B cell (primary cell): ENCODE results near the gene MYMK. TPM values are rescaled to one million over a fixed set of nuclear protein-coding genes. Genes with fewer than 3 reads are reported as not detected.

Source experiments
- ATAC-seq: fragments of 200-7000 bp; cut with Tn5 transposase; one replicate; pipeline ENCODE4 v1.10.0; 2021; ENCODE audit warnings: low read depth, mild to moderate bottlenecking, moderate number of reproducible peaks, moderate library complexity
- CTCF ChIA-PET: fragments of 350-600 bp; sonication (Branson Sonifier 250); formaldehyde crosslinking; loops from one replicate; lab custom pipeline; 2021; ENCODE audit warnings: antibody characterized with exemption, inconsistent platforms; lab: Charles Lee
- POLR2A ChIA-PET: fragments of 350-600 bp; sonication (Branson Sonifier 250); formaldehyde crosslinking; loops from one replicate; lab custom pipeline; 2021; ENCODE audit warnings: antibody characterized with exemption; lab: Charles Lee
- DNase-seq: peaks from one replicate; pipeline ENCODE4 v3.0.0; 2013
- H2AFZ ChIP-seq: 2 replicates; pipeline ENCODE4 v1.6.1; 2012; ENCODE audit warnings: mild to moderate bottlenecking, low read depth, low read length; ENCODE audit not compliant: insufficient read depth, poor library complexity, severe bottlenecking
- H3K27ac ChIP-seq, 2 donors: 1 replicate in 1 of 2; 2 replicates in 1 of 2; pipeline ENCODE4 v1.5.1; 2012 to 2013; ENCODE audit warnings: low read length in 2 of 2, mild to moderate bottlenecking in 2 of 2, moderate library complexity in 1 of 2
- H3K27me3 ChIP-seq, 4 experiments: fragments of 200-600 bp in 1 of 4; sonication (generic) in 1 of 4; replicated peaks in 1 of 4; 1 replicate in 2 of 4; 2 replicates in 2 of 4; pipeline versions ENCODE4 v1.6.1 to v1.7.0; 2013 to 2016; ENCODE audit warnings: low read length in 3 of 4, mild to moderate bottlenecking in 2 of 4, mixed read lengths in 1 of 4, moderate library complexity in 1 of 4; ENCODE audit not compliant: insufficient read depth in 4 of 4, control insufficient read depth in 3 of 4; ENCODE audit errors: control extremely low read depth in 1 of 4
- H3K36me3 ChIP-seq, 2 experiments: replicated peaks in 1 of 2; 1 replicate in 1 of 2; 2 replicates in 1 of 2; pipeline versions ENCODE4 v1.6.1 to v1.7.1; 2013; ENCODE audit warnings: low read length in 1 of 2; ENCODE audit not compliant: insufficient read depth in 2 of 2, control insufficient read depth in 1 of 2; ENCODE audit errors: control extremely low read depth in 1 of 2, extremely low read depth in 1 of 2
- H3K4me1 ChIP-seq, 2 donors: fragments of 200-600 bp in 1 of 2; sonication (generic) in 1 of 2; 1 replicate in 1 of 2; 2 replicates in 1 of 2; pipeline versions ENCODE4 v1.5.1 to v1.6.1; 2013 to 2017; ENCODE audit warnings: low read length in 2 of 2; ENCODE audit not compliant: control insufficient read depth in 2 of 2, insufficient read depth in 2 of 2
- H3K4me2 ChIP-seq: replicated peaks from 2 replicates; pipeline ENCODE3; 2012; ENCODE audit warnings: mild to moderate bottlenecking, low read depth, low read length; ENCODE audit not compliant: poor library complexity, severe bottlenecking
- H3K4me3 ChIP-seq, 5 experiments: fragments of 200-600 bp in 1 of 5; sonication (generic) in 1 of 5; 1 replicate in 3 of 5; 2 replicates in 2 of 5; pipeline versions ENCODE4 v1.5.1 to v1.7.0; 2011 to 2016; ENCODE audit warnings: low read length in 4 of 5, mild to moderate bottlenecking in 4 of 5, low read depth in 2 of 5, control low read depth in 1 of 5, moderate library complexity in 1 of 5; ENCODE audit not compliant: insufficient read depth in 1 of 5; ENCODE audit errors: control extremely low read depth in 1 of 5, extremely low read depth in 1 of 5
- H3K79me2 ChIP-seq: fragments of 200-600 bp; sonication (generic); one replicate; pipeline ENCODE4 v1.6.0; 2016; ENCODE audit warnings: low read length; ENCODE audit not compliant: control insufficient read depth, insufficient read depth
- H3K9ac ChIP-seq: fragments of 200-600 bp; sonication (generic); 2 replicates; pipeline ENCODE4 v1.6.1; 2017; ENCODE audit warnings: mild to moderate bottlenecking, low read length, moderate library complexity
- H3K9me3 ChIP-seq, 3 donors: one replicate each; pipeline versions ENCODE4 v1.6.1 to v1.7.1; 2013; ENCODE audit warnings: low read length in 2 of 3; ENCODE audit not compliant: control insufficient read depth in 2 of 3, insufficient read depth in 1 of 3; ENCODE audit errors: control extremely low read depth in 1 of 3
- H4K20me1 ChIP-seq: 2 replicates; pipeline ENCODE4 v1.6.0; 2012; ENCODE audit warnings: mild to moderate bottlenecking, low read length; ENCODE audit not compliant: insufficient read depth, control insufficient read depth, poor library complexity, severe bottlenecking
- H3K27ac Mint-ChIP-seq: one replicate; pipeline ENCODE4 v1.8.0; 2021; ENCODE audit warnings: mixed read lengths
- H3K27me3 Mint-ChIP-seq: one replicate; pipeline ENCODE4 v1.8.0; 2021; ENCODE audit warnings: mixed read lengths
- H3K4me1 Mint-ChIP-seq: one replicate; pipeline ENCODE4 v1.8.0; 2021; ENCODE audit warnings: mixed read lengths
- H3K4me3 Mint-ChIP-seq: one replicate; pipeline ENCODE4 v1.8.0; 2021; ENCODE audit warnings: mixed read lengths
- H3K9me3 Mint-ChIP-seq: one replicate; pipeline ENCODE4 v1.8.0; 2022; ENCODE audit warnings: mixed read lengths; ENCODE audit not compliant: insufficient read depth
- EZH2 ChIP-seq: IDR thresholded peaks from 2 replicates; pipeline ENCODE4 v1.6.1; 2012; ENCODE audit warnings: borderline replicate concordance, low read depth, mild to moderate bottlenecking, moderate library complexity, low read length; ENCODE audit not compliant: insufficient read depth, poor library complexity, severe bottlenecking
- WGBS: methylation state at CpG from one replicate; pipeline ENCODE4 v1.1.5; 2013; ENCODE audit warnings: missing lambda C conversion rate; ENCODE audit not compliant: insufficient coverage; 5-methylcytosine and 5-hydroxymethylcytosine counted together
- intact Hi-C: fragments of 100-400 bp; cut with micrococcal nuclease; formaldehyde crosslinking; loops from one replicate; pipeline ENCODE4 v1.10.0; 2022
- polyA plus RNA-seq: library from polyadenylated mRNA; depleted of rRNA; stranded (reverse); fragments of >200 nt; gene quantifications from 2 replicates; pipeline ENCODE4 v1.2.3, GENCODE V29; 2012
- total RNA-seq, 2 donors: library from RNA; stranded (reverse); fragments of 120-200 nt in 1 of 2; gene quantifications; 1 replicate in 1 of 2; 2 replicates in 1 of 2; pipeline versions ENCODE4 v1.2.3 to v1.2.4, GENCODE V29; 2013 to 2022
- TF ChIP-seq, protein P1 (sequence below): fragments of 200-600 bp; IDR thresholded peaks from one replicate; pipeline ENCODE4 v1.8.0; 2022; ENCODE audit warnings: antibody characterized with exemption, mild to moderate bottlenecking

Gene MYMK
- total and polyA plus RNA-seq, 2 donors (not counting 1 experiment from before 2014, with no cell fraction given), result not detected

- H3K4me1 ChIP-seq, result peaks cover 14 to 21% of the 10 kb centered on the region in 2 donors
- ChIA-PET POLR2A (no interaction called here), CTCF (no interaction called here)
- H3K27me3 ChIP-seq, result peaks cover 0 to 50% (median 11%) of the 10 kb centered on the region in 4 experiments
- H3K27ac Mint-ChIP-seq, result no peak overlapping the region
- ATAC-seq (no peak), DNase-seq (no peak)
- intact Hi-C loops, result no loop called here
- H3K9ac ChIP-seq, result no peak overlapping the region
- TF ChIP-seq, protein P1, sequence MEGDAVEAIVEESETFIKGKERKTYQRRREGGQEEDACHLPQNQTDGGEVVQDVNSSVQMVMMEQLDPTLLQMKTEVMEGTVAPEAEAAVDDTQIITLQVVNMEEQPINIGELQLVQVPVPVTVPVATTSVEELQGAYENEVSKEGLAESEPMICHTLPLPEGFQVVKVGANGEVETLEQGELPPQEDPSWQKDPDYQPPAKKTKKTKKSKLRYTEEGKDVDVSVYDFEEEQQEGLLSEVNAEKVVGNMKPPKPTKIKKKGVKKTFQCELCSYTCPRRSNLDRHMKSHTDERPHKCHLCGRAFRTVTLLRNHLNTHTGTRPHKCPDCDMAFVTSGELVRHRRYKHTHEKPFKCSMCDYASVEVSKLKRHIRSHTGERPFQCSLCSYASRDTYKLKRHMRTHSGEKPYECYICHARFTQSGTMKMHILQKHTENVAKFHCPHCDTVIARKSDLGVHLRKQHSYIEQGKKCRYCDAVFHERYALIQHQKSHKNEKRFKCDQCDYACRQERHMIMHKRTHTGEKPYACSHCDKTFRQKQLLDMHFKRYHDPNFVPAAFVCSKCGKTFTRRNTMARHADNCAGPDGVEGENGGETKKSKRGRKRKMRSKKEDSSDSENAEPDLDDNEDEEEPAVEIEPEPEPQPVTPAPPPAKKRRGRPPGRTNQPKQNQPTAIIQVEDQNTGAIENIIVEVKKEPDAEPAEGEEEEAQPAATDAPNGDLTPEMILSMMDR, result no peak
- no peak for TF ChIP-seq EZH2
- H3K4me2 ChIP-seq, result no peak overlapping the region
- no peaks in the 10 kb centered on the region for H3K9me3 ChIP-seq
- no peak overlapping the region for H3K4me3 Mint-ChIP-seq
- no peaks in the 10 kb centered on the region for H3K36me3 ChIP-seq
- H3K79me2 ChIP-seq, result no peaks in the 10 kb centered on the region
- H4K20me1 ChIP-seq, result no peaks in the 10 kb centered on the region
- WGBS, result 91% methylated on average over 14 of the region's 14 CpGs
- no peak overlapping the region for H3K4me3 ChIP-seq
- no peak overlapping the region for H3K27ac ChIP-seq
- peaks cover 22% of the 10 kb centered on the region for H3K27me3 Mint-ChIP-seq
- H2AFZ ChIP-seq, result no peak overlapping the region
- H3K4me1 Mint-ChIP-seq, result peaks cover 22% of the 10 kb centered on the region
- H3K9me3 Mint-ChIP-seq, result no peaks in the 10 kb centered on the region
Observed at GRCh38 chr9:133538176-133538575, 13.4 kb upstream of the MYMK start.

DNA sequence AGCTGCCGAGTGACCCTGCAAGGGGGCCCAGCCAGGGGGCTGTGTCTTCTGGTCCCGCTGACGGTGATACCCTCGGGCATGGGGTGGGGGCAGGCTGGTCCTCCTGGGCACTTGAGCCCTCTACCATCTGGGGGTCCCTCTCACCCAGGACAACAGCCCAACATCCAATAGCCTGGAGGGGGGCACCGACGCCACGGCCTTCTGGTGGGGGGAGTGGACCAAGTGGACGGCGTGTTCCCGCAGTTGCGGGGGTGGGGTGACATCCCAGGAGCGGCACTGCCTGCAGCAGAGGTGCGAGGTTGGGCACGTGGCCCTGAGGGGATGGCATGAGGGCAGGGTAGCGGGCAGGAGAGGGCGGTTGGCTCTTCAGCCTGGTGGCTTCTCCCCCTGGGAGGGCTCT lies 12.5 kb upstream of the MYMK start:
- H3K36me3 ChIP-seq, result no peaks in the 10 kb centered on the region
- H3K9me3 ChIP-seq, result peaks cover 0 to 3% (median 0%) of the 10 kb centered on the region in 3 donors
- Mint-ChIP-seq H3K9me3 (no peaks in the 10 kb centered on the region), H3K27me3 (peaks cover 30% of the 10 kb centered on the region), H3K4me3 (no peak overlapping the region), H3K27ac (no peak overlapping the region), H3K4me1 (peaks cover 28% of the 10 kb centered on the region)
- ChIA-PET POLR2A (no interaction called here), CTCF (no interaction called here)
- TF ChIP-seq, protein P1, result no peak
- no peak for TF ChIP-seq EZH2
- H3K4me2 ChIP-seq, result no peak overlapping the region
- H3K4me3 ChIP-seq, result no peak overlapping the region
- 96% methylated on average over 16 of the region's 16 CpGs for WGBS
- H3K27me3 ChIP-seq, result peaks cover 0 to 58% (median 16%) of the 10 kb centered on the region in 4 experiments
- intact Hi-C loops, result no loop called here
- peaks cover 21 to 30% of the 10 kb centered on the region in 2 donors for H3K4me1 ChIP-seq
- no peak overlapping the region for H3K9ac ChIP-seq
- no peaks in the 10 kb centered on the region for H4K20me1 ChIP-seq
- no peaks in the 10 kb centered on the region for H3K79me2 ChIP-seq
- H2AFZ ChIP-seq, result no peak overlapping the region
- ATAC-seq (no peak), DNase-seq (no peak)
- no peak overlapping the region for H3K27ac ChIP-seq
